ENCODE data around the gene GOLIM4. TPM values are rescaled to one million over a fixed set of nuclear protein-coding genes. Genes with fewer than 3 reads are reported as not detected.
"Not testable (repeated sequence)": the region's sequence is repeated elsewhere in the genome, so short reads cannot be mapped to it uniquely, and the experiment has no call there.

GOLIM4 gene
- total RNA-seq, 2 donors from 2014 or later = 52.3 to 52.4 TPM

- peak in 1 of 2 donors; percentile 54 for ATAC-seq
- intact Hi-C loops (cut with DNase I) = no loop called here
- DNase-seq = no peak
These were observed 69.0 kb downstream of the GOLIM4 start for GRCh38 chr3:168026764-168027163.

GRCh38 chr3:168025076-168025475 lies 70.6 kb downstream of the GOLIM4 start:
- DNase-seq = no peak
- intact Hi-C loops (cut with DNase I) = no loop called here
- no peak for ATAC-seq

- ATAC-seq (peak; percentile 38 to 80), DNase-seq (no peak)
- intact Hi-C loops (cut with DNase I) = no loop called here
These were observed 71.2 kb downstream of the GOLIM4 start for GRCh38 chr3:168024537-168024941.

GRCh38 chr3:168021737-168022450 lies 73.8 kb downstream of the GOLIM4 start:
- no peak for DNase-seq
- ATAC-seq = no peak
- intact Hi-C loops (cut with DNase I) = no loop called here

GRCh38 chr3:168011280-168011679 lies 84.4 kb downstream of the GOLIM4 start:
- ATAC-seq; DNase-seq; intact Hi-C loops (cut with DNase I): not testable (repeated sequence)

- ATAC-seq (no peak), DNase-seq (no peak)
- intact Hi-C loops (cut with DNase I) = no loop called here
These were observed 89.1 kb downstream of the GOLIM4 start for GRCh38 chr3:168006584-168006983.

DNA sequence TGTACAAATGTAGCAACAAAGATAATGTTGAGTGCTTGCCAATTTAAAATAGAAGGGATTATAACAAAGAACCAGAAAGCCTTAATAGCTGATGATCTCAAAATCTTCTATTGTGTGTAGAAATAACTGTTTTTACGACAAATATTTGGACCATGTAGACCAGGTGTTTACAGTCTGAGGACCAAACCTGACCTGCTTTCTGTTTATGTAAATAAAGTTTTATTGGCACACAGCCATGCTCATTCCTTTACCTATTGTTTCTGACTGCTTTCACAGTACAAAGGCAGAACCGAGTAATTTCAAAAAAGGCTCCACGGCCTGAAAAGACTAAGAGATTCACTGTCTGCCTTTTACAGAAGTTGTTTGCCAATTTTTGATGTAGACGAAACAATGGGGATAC lies 91.8 kb downstream of the GOLIM4 start:
- intact Hi-C loops (cut with DNase I) = no loop called here
- ATAC-seq (no peak), DNase-seq (no peak)

DNA sequence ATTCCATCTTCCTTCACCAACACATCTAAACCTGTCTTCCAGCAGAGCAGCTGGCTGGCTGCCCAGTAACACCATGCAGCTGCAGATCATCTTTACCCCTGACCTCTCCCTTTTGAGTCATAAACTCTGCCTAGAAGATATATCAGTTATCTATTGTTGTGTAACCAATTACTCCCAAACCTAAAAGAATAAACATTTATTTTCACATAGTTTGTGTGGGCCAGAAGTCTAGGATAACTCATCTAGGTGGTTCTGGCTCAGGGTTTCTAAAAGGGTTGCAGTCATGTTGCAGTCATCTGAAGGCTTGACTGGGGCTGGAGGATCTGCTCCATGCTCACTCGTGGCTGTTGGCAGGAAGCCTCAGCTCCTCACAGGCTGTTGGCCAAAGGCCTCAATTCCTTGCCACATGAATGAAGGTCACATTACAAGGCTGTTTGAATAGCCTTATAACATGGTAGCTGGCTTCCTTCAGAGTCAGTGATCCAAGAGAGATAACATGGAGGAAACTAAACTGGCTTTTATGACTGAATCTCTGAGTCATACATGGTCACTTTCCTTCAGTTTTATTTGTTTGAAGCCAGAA lies 92.8 kb downstream of the GOLIM4 start:
- DNase-seq = peak; percentile 22
- ATAC-seq = peak in 1 of 2 donors; percentile 45
- intact Hi-C loops (cut with DNase I) = no loop called here

DNA sequence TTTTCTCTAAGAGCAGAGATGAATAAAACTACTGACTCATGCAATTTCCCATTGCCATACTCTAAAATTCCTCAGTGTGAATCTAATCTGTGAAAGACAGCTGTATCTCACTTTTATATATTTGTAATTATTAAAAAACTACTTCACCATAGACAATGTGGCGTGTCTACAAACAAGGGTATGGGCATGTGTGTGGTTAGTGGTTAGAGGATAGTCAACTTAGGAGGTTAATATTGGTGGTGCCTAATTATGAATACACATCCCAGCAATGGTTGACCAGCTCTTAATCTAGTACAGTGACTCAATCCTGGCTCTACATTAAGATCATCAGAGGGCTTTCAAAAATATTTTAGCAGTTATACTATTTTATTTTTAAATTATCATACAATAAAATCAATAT lies 94.5 kb downstream of the GOLIM4 start:
- DNase-seq (no peak), ATAC-seq (no peak)
- intact Hi-C loops (cut with DNase I) = no loop called here

- intact Hi-C loops (cut with DNase I) = no loop called here
These were observed 97.5 kb downstream of the GOLIM4 start for GRCh38 chr3:167998253-167998652.

DNA sequence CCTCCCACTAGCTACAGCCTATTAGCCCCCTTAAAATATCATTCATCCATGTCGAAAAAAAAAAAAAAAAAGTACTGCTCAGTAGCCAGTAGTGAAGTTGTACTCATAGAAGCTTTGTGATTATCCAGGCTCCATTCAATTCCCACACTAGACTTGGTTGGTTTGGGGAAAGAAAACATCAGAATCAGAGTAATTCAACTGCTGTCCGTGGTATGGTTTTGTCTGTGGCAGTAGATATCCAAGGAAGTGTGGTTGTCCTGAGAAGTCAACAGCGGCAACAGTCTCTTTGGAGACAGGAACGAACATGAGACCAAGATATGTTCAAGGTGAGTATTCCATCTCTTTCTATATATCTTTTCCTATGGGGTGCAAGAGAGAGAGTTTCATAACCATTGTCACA lies 99.2 kb downstream of the GOLIM4 start:
- ATAC-seq (no peak), DNase-seq (no peak)
- intact Hi-C loops (cut with DNase I) = no loop called here

More at GRCh38 chr3:167998253-167998652, 97.5 kb downstream of the GOLIM4 start:
- DNase-seq = no peak
- ATAC-seq = peak in 1 of 2 donors; percentile 65

GRCh38 chr3:167992381-167992780 lies 103.3 kb downstream of the GOLIM4 start:
- ATAC-seq = no peak
- intact Hi-C loops (cut with DNase I) = no loop called here
- no peak for DNase-seq

DNA sequence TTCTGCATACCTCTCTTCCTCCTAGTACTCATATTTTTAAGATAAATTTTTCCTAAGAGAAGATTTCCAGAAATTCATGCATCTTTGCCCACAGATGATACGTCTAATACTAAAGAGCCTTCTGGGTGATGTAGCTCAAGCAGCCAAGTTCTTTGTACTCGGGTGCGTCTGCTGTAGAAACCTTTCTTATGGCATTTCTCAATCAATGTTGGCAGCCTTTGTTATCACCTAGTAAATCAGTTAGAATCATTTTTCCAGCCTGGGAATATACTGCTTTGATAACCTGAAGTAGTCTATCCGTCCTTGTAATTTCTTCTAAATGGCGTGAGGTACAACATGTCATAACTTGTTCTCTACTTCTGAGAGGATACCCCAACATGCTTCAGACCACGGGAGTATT lies 104.5 kb downstream of the GOLIM4 start:
- intact Hi-C loops (cut with DNase I) = no loop called here
- DNase-seq (no peak), ATAC-seq (no peak)

- DNase-seq = no peak
- intact Hi-C loops (cut with DNase I) = no loop called here
- no peak for ATAC-seq
These were observed 105.7 kb downstream of the GOLIM4 start for GRCh38 chr3:167989999-167990398.

DNA sequence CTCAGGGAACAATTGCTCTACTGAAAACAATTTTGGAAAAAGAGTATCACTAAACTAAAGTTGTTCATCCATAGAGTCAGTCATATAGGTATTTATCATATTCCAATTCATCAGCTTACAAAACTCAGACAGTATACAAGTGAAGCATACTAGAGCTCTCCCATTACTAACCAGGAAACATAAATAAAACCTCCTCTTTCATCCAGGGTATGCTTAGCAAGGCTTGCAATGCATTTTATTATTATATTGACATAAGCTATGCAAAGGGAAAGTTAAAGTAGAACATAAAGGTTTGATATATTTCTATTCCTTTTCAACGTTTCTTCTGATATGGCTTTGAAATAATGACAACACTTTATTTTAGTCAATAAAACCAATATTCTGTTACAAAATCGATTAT lies 106.7 kb downstream of the GOLIM4 start:
- intact Hi-C loops (cut with DNase I) = no loop called here
- DNase-seq = no peak
- ATAC-seq = no peak

- no peak for DNase-seq
- intact Hi-C loops (cut with DNase I) = no loop called here
- ATAC-seq = no peak
These were observed 112.1 kb downstream of the GOLIM4 start for GRCh38 chr3:167983583-167983982.

DNA sequence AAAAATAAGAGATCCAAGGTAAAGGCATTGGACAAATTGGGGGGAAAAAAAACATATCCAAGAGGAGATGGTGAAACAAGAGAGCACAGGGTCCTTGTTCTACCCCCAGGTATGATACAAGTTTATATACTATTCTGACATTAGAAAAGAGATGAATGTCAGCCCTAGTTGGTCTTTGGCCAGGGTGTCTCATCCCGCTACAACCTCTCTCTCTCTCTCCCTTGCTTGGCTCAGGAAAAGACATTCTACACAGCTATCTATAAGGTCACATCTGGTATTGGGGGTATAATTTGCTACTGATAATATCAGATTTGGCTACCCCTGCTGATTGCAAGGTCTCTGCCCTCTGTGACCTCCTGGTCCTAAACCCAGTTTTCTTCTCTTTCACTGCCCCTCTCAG lies 117.2 kb downstream of the GOLIM4 start:
- ATAC-seq (no peak), DNase-seq (no peak)
- intact Hi-C loops (cut with DNase I) = no loop called here

DNA sequence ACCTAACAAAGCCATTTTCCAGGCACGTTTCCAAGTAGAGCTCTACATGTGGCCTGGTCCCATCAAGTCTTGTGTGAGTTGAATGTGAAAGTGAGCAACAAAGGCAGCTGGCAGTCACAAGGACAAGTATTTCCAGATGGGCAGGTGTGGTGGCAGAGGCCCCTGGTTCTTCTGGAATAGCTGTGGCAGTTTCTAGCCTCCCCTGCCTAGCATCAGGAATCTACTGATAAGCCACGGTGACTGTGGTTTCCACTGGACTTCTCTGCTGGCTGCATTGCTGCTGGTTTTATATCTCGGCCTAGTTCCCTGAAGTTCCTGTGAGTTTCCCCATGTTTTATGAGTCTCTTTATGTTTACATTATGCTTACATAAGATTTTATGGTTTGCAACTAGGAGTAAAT lies 117.7 kb downstream of the GOLIM4 start:
- ATAC-seq (no peak), DNase-seq (no peak)
- intact Hi-C loops (cut with DNase I) = no loop called here

GRCh38 chr3:167976516-167977361 lies 119.0 kb downstream of the GOLIM4 start:
- DNase-seq (no peak), ATAC-seq (no peak)
- intact Hi-C loops (cut with DNase I) = no loop called here

- DNase-seq (no peak), ATAC-seq (no peak)
- intact Hi-C loops (cut with DNase I) = no loop called here
These were observed 121.8 kb downstream of the GOLIM4 start for GRCh38 chr3:167973901-167974300.
